ENCODE measurements around the gene HTR2A.

DNA sequence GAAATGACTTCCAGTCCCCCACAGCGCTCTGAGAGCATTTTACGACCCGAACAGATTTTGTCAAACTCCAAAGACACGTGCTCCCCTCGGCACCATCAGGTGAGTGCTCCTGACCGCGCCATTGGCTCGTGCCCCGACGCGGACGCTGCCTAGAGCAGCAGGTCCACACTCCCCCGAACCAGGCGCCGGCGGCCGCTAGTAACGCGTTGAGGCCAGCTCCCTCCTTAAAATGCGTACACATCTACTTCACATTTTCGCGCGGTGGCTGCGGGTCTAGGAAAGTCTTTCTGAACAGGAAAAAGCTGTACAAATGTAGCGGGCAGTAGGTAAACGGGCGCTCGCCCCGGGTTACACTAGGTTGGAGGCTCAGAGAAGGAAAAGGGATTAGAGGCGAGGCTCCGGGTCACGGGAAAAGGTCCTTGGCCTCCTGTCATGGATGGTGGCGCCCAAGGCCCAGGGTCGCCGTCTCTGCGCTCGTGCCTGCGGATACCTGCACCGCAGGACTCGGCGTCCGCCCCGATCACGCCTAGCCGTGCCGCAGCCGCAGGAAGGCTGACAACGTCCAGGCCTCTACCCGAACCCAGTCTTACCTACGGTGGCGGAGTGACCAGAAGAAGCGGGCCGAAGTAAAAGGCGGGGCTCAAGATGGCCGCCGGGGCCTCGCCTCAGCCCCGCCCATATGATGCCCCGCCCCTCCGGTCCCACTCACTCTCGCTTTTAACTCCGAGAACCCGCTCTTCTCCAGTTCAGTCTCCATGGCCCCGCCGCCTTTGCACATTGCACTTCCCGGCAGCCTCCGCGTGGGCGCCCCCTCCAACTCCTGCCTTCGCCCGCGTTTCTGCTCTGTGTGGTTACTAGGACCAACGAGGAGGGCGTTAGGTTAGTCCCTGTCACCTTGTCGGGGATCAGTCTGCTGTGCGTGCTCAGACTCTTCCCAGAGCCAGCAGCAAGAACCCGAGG, 100.1 kb downstream of the HTR2A start, which contains the start of gene ESD:
- TF ChIP-seq, protein P1, sequence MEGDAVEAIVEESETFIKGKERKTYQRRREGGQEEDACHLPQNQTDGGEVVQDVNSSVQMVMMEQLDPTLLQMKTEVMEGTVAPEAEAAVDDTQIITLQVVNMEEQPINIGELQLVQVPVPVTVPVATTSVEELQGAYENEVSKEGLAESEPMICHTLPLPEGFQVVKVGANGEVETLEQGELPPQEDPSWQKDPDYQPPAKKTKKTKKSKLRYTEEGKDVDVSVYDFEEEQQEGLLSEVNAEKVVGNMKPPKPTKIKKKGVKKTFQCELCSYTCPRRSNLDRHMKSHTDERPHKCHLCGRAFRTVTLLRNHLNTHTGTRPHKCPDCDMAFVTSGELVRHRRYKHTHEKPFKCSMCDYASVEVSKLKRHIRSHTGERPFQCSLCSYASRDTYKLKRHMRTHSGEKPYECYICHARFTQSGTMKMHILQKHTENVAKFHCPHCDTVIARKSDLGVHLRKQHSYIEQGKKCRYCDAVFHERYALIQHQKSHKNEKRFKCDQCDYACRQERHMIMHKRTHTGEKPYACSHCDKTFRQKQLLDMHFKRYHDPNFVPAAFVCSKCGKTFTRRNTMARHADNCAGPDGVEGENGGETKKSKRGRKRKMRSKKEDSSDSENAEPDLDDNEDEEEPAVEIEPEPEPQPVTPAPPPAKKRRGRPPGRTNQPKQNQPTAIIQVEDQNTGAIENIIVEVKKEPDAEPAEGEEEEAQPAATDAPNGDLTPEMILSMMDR (IDR thresholded peaks at IDR 0.05; ENCODE audit: poor library complexity, severe bottlenecking), result no peak
- TF ChIP-seq, protein P2, sequence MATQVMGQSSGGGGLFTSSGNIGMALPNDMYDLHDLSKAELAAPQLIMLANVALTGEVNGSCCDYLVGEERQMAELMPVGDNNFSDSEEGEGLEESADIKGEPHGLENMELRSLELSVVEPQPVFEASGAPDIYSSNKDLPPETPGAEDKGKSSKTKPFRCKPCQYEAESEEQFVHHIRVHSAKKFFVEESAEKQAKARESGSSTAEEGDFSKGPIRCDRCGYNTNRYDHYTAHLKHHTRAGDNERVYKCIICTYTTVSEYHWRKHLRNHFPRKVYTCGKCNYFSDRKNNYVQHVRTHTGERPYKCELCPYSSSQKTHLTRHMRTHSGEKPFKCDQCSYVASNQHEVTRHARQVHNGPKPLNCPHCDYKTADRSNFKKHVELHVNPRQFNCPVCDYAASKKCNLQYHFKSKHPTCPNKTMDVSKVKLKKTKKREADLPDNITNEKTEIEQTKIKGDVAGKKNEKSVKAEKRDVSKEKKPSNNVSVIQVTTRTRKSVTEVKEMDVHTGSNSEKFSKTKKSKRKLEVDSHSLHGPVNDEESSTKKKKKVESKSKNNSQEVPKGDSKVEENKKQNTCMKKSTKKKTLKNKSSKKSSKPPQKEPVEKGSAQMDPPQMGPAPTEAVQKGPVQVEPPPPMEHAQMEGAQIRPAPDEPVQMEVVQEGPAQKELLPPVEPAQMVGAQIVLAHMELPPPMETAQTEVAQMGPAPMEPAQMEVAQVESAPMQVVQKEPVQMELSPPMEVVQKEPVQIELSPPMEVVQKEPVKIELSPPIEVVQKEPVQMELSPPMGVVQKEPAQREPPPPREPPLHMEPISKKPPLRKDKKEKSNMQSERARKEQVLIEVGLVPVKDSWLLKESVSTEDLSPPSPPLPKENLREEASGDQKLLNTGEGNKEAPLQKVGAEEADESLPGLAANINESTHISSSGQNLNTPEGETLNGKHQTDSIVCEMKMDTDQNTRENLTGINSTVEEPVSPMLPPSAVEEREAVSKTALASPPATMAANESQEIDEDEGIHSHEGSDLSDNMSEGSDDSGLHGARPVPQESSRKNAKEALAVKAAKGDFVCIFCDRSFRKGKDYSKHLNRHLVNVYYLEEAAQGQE (IDR thresholded peaks at IDR 0.05; ENCODE audit: borderline replicate concordance), result peak; percentile 43
- TF ChIP-seq SMC3 (conservative IDR thresholded peaks at IDR 0.05; ENCODE audit: poor library complexity), result no peak
- TF ChIP-seq RAD21 (conservative IDR thresholded peaks at IDR 0.05), result no peak
- TF ChIP-seq EZH2 (IDR thresholded peaks at IDR 0.05; ENCODE audit: borderline replicate concordance, insufficient read depth, low read length, poor library complexity, severe bottlenecking), result no peak
